Psoas muscle (tissue), 8 donors: ENCODE results near the gene LRP1B. TPM values are rescaled to one million over a fixed set of nuclear protein-coding genes. Genes with fewer than 3 reads are reported as not detected.
"Not testable (repeated sequence)": the region's sequence is repeated elsewhere in the genome, so short reads cannot be mapped to it uniquely, and the experiment has no call there.

Experiments used
- ATAC-seq, 4 donors: fragments of 200-7000 bp; cut with Tn5 transposase; one replicate each; pipeline ENCODE4 v1.9.1; 2020; ENCODE audit warnings: moderate library complexity in 3 of 4, mild to moderate bottlenecking in 2 of 4
- DNase-seq, 2 donors: peaks; one replicate each; pipeline ENCODE4 v3.0.0-alpha.2; 2020
- H3K27ac ChIP-seq: fragments of 200-600 bp; one replicate; pipeline ENCODE4 v1.8.0; 2022
- H3K27me3 ChIP-seq, 3 donors: fragments of 200-600 bp in 1 of 3; one replicate each; pipeline versions ENCODE4 v1.6.1 to v1.8.0; 2013 to 2022; ENCODE audit warnings: low read length in 2 of 3, mild to moderate bottlenecking in 2 of 3, moderate library complexity in 1 of 3; ENCODE audit not compliant: insufficient read depth in 3 of 3
- H3K36me3 ChIP-seq, 2 donors: fragments of 200-600 bp in 1 of 2; one replicate each; pipeline versions ENCODE4 v1.6.1 to v1.8.0; 2013 to 2022; ENCODE audit warnings: low read depth in 1 of 2, mild to moderate bottlenecking in 1 of 2, moderate library complexity in 1 of 2; ENCODE audit not compliant: insufficient read depth in 1 of 2
- H3K4me1 ChIP-seq: fragments of 200-600 bp; one replicate; pipeline ENCODE4 v1.8.0; 2022
- H3K4me3 ChIP-seq: fragments of 200-600 bp; one replicate; pipeline ENCODE4 v1.8.0; 2022; ENCODE audit warnings: mild to moderate bottlenecking
- H3K9me3 ChIP-seq: fragments of 200-600 bp; one replicate; pipeline ENCODE4 v1.8.0; 2022
- CTCF ChIP-seq: fragments of 200-600 bp; IDR thresholded peaks from one replicate; pipeline ENCODE4 v1.8.0; 2022; ENCODE audit warnings: antibody characterized with exemption
- WGBS, 3 donors: extraction: QIAGEN DNeasy Blood & Tissue Kit; methylation state at CpG; one replicate each; pipeline versions ENCODE4 v1.1.6 to v1.1.7; 2013; 5-methylcytosine and 5-hydroxymethylcytosine counted together
- intact Hi-C, 2 donors: fragments of 100-400 bp; cut with DNase I; formaldehyde crosslinking; loops; one replicate each; pipeline versions ENCODE4 v1.11.0 to v1.14.2; 2022
- polyA plus RNA-seq, 3 donors: library from polyadenylated mRNA; stranded (reverse); fragments of 200-250 nt; gene quantifications; one replicate each; pipeline ENCODE4 v1.2.3, GENCODE V29; 2013
- total RNA-seq, 4 donors: library from RNA; stranded (reverse); fragmentation: NEBNext Ultra II Directional in 2 of 4; extraction: Animal tissue kit (Norgen Biotek cat#: 25700) in 2 of 4; gene quantifications; one replicate each; pipeline versions ENCODE4 v1.2.1 to v1.2.4, GENCODE V29; 2021 to 2023
- donor health status: healthy with polysubstance abuse.
- donor health status: DM: no; HTN: no; CAD: no; lungs with moderate emphysema.
- donor health status: Bipolar disorder and iron deficiency.
- donor health status: healthy.
- donor health status: DM: yes; HTN: yes; CAD: no.
- donor health status: DM: no; HTN: no; CAD: no.
- donor health status: DM: no; HTN: no; CAD: no.
- donor health status: DM: yes; HTN: yes; CAD: no.

LRP1B gene
- total and polyA plus RNA-seq, 7 donors, result 0.33 to 3.3 (median 0.95) TPM

GRCh38 chr2:140348826-140349225 lies 1782.0 kb downstream of the LRP1B start:
- no peaks in the 10 kb centered on the region for H3K36me3 ChIP-seq
- H3K9me3 ChIP-seq, result no peaks in the 10 kb centered on the region
- DNase-seq (no peak), ATAC-seq (no peak)
- no peak for TF ChIP-seq CTCF
- 68 to 80% (median 74%) methylated on average over 4 of the region's 4 CpGs for WGBS, 3 donors
- no peaks in the 10 kb centered on the region for H3K27me3 ChIP-seq
- H3K4me1 ChIP-seq, result no peaks in the 10 kb centered on the region
- intact Hi-C loops, result no loop called here
- H3K27ac ChIP-seq, result no peak overlapping the region
- no peak overlapping the region for H3K4me3 ChIP-seq

GRCh38 chr2:140344838-140345237 lies 1786.0 kb downstream of the LRP1B start:
- H3K27me3 ChIP-seq, result no peaks in the 10 kb centered on the region
- no peaks in the 10 kb centered on the region for H3K9me3 ChIP-seq
- H3K4me3 ChIP-seq, result no peak overlapping the region
- TF ChIP-seq CTCF, result no peak
- DNase-seq (no peak), ATAC-seq (no peak)
- no peaks in the 10 kb centered on the region for H3K4me1 ChIP-seq
- H3K27ac ChIP-seq, result no peak overlapping the region
- no peaks in the 10 kb centered on the region for H3K36me3 ChIP-seq
- WGBS, 3 donors, result 63 to 73% (median 72%) methylated on average over 1 of the region's 1 CpG
- intact Hi-C loops, result no loop called here

- H3K36me3 ChIP-seq, intact Hi-C loops, H3K4me1 ChIP-seq, H3K27me3 ChIP-seq, DNase-seq, H3K4me3 ChIP-seq, H3K27ac ChIP-seq, H3K9me3 ChIP-seq, ATAC-seq: not testable (repeated sequence)
- WGBS, 3 donors, result 81 to 98% (median 85%) methylated on average over 1 of the region's 1 CpG
Measured at GRCh38 chr2:140344266-140344665, 1786.5 kb downstream of the LRP1B start.

DNA sequence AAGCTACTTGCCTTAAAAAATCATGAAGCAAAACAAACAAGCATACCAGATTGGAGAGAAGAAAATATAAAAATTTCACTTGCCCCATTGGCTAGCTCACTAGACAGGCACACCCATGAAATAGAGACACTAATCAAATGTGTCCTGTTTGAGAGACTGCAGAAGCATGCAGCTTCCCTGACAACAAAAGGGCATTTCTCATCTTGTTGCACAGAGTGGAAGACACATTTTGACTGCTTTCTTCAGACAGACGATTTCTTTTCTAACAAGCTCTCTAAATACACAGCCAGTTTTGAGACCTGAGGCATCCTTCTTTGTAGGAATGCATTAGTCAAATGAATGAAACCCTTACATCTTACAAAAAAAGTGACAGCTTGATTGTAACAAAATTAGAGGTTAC lies 1792.0 kb downstream of the LRP1B start:
- no peak overlapping the region for H3K27ac ChIP-seq
- WGBS, 3 donors, result 25 to 32% (median 29%) methylated on average over 1 of the region's 1 CpG
- no peaks in the 10 kb centered on the region for H3K4me1 ChIP-seq
- H3K9me3 ChIP-seq, result no peaks in the 10 kb centered on the region
- no peak for TF ChIP-seq CTCF
- intact Hi-C loops, result no loop called here
- H3K27me3 ChIP-seq, result no peaks in the 10 kb centered on the region
- H3K36me3 ChIP-seq, result no peaks in the 10 kb centered on the region
- no peak overlapping the region for H3K4me3 ChIP-seq
- no peak for DNase-seq
- ATAC-seq, result no peak

DNA sequence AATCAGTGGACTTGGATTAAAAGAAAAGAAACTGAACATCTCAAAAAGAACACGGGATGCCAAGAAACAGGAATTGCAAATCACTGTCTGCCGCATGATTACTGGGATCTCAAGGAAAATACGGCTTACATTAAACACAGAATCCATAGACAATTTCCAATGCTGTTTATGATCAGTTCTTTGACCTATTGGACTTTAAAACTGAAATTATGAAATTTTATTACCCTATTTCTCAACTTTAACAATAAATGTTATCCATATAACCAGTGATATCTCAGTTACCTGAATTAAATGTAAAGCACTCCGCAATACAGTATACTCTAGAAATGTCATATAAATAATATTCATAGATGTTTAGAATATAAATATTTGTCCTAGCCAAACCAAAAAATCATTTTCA lies 1793.8 kb downstream of the LRP1B start:
- WGBS, 3 donors, result 79 to 87% (median 80%) methylated on average over 4 of the region's 4 CpGs

More for the DNA sequence above, 1793.8 kb downstream of the LRP1B start:
- no peak overlapping the region for H3K27ac ChIP-seq
- H3K36me3 ChIP-seq, result no peaks in the 10 kb centered on the region
- DNase-seq (no peak), ATAC-seq (no peak)
- TF ChIP-seq CTCF, result no peak
- H3K4me1 ChIP-seq, result no peaks in the 10 kb centered on the region
- no peaks in the 10 kb centered on the region for H3K27me3 ChIP-seq
- H3K4me3 ChIP-seq, result no peak overlapping the region
- intact Hi-C loops, result no loop called here
- H3K9me3 ChIP-seq, result no peaks in the 10 kb centered on the region
